Activated CD4-positive, CD25-positive, alpha-beta regulatory T cell treated with anti-CD3 and anti-CD28 coated beads, Interleukin-2, amount 50 U/mL, for 16 hours (primary cell): ENCODE measurements around the gene COL23A1.
"Not testable (repeated sequence)": the region's sequence is repeated elsewhere in the genome, so short reads cannot be mapped to it uniquely, and the experiment has no call there.

Experiments
- DNase-seq: peaks from one replicate; pipeline ENCODE4 v3.0.0-alpha.2; 2020; ENCODE audit warnings: low read depth, low spot score

Gene COL23A1

DNA sequence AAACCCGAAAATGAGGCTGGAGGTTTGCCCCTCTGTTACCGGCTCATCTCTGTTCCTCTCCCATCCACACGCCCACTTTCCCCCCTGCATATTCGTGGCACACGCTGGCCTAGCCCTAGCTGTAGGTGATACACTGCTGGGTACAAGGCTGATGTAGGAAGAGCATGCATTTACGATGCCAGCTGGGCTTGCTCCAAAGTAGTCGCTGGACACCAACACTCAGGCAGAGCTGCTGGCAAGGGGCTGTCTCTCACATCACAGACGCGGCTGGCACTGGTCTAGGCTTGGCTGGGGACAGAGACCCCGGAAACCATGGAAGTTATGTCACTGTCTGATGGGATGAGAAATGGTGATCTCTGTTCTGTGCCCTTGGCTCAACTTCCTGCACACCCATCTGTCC lies 347.8 kb downstream of the COL23A1 start:
- DNase-seq, result no peak

DNA sequence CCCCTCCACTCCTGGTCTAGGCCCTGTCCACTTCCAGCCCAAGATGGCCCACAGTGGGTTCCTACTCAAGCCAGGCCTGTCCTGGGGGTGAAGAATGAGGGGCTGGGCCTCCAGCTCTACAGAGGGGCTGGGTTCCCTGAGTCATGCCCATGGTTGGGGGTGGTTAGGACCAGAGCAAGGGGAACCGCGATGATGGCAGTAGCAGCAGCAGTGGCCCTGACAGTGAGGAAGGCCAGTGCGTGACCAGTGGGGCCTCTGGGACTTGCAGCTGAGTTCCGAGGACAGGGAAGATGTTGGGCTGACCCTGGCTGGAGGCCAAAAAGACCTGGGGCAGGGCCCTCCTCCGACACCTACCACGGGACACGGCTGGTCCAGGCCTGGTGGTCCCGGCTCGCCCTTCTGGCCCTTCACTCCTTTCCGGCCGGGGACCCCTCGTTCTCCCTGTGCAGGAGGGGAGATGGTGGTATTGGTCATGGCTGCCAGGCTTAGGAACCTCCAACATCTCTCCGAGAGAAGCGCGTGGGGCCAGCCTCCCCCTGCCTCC lies 348.4 kb downstream of the COL23A1 start:
- no peak for DNase-seq

DNA sequence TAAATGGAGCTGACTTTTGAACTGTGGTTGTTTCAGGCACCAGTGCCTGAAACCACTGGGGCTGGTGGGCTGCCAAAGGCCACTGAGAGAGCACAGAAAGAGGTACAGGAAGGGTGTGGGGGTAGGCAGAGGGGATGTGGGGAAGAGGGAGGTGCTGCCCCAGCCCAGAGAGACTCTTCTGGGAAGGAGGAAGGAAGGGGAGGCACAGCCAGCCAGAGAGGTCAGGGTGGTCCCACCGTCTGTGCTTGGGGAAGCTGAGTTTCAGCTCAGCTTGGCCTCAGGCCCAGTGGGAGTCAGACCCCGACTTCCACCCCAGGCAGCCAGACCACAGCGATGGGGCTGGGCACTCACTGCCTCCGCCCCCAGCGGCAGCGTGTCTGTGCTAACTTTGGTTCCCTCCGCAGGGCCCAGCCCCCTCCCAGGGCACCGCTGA lies 348.9 kb downstream of the COL23A1 start:
- no peak for DNase-seq

DNA sequence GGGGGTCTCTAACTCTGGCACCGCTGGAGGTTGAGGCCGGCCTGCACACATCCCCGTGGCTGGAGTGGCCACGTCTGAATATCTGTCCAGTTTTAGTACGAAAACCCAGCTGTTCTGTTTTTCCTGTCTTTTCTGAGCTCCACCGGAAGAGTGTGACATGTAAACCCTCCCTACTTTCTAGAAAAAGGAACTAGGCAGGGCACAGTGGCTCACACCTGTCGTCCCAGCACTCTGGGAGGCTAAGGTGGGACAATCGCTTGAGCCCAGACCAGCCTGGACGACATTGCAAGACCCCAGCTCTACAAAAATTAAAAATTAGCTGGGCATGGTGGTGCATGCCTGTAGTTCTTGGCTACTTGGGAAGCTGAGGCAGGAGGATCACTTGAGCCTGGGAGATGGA lies 349.4 kb downstream of the COL23A1 start:
- DNase-seq, result no peak

DNA sequence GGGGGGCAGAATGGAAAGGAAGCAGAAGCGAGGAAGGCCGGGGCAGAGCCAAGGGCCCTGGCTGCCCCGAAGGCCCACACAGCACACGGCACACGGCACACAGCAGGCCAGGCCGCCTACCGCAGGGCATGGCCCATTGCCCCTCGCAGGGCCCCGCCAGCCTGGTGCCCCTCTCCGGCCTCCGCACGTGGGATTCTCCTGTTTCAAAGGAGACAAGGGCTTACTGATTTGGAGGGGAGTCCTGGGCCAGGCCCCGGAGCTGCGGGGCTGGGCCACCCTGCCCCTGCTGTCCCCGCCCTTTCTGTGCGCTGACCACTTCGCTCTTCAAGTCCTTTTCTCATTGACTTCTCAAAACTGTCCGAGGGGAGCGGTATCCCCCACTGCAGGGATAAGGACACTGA lies 349.9 kb downstream of the COL23A1 start:
- DNase-seq, result no peak

DNA sequence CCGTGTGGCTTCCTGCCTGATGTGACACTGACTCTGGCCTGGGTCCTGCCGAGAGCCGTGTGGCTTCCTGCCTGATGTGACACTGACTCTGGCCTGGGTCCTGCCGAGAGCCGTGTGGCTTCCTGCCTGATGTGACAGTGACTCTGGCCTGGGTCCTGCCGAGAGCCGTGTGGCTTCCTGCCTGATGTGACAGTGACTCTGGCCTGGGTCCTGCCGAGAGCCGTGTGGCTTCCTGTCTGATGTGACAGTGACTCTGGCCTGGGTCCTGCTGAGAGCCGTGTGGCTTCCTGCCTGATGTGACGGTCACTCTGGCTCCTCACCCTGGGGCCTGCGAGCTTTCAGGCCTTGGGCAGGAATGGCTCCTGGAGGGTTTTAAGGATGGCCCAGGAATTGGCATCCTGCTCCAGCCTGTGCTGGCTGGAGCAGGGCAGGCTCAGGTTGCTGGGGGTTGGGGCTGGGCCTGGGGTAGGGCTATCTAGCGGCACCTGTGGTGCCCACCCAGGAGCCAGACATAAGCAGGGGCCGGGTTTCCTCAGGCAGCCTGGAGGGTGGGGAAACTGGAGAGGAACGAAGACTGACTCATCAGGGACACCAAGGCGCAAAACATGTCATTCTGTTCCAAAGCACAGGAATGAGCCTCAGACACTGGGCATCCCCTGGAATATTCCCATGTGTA lies 350.4 kb downstream of the COL23A1 start:
- DNase-seq, result not testable (repeated sequence)

DNA sequence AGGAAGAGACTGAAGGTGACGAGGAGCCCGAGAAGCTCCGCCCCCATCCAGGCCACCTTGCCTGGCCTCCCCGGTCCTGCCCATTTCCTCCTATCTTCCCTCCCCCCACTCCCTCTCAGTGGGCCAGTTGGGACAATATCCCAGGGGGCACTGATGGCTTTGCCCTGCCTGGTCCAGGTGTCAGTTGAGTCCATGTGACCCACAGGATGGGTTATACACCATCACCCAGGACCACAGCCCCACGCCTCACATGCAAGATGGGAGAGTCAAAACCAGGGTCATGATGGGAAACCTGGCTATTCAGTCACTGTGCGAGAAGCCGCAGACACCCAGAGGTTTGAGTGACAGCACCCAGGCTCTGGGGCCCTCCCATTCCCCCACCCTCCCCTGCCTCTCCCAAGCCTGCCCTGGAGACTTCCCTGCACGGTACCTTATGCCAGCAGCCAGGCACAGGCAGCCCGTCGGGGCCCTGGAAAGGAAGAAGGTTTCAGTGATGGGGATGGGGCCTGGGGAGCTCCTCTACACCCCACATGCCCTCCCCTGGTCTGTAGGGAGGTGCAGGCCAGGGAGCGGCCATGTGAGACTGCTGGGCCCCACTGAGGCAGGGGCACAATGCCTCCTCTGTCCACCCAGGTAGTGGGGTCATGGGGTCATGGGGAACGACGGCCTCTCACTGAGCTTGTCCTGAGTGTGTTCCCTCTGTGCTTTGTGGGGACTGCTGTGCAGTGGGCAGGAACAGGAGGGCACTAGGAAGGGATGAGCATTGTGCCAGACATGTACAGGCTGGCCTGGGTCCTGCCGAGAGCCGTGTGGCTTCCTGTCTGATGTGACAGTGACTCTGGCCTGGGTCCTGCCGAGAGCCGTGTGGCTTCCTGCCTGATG lies 351.2 kb downstream of the COL23A1 start:
- DNase-seq, result no peak

DNA sequence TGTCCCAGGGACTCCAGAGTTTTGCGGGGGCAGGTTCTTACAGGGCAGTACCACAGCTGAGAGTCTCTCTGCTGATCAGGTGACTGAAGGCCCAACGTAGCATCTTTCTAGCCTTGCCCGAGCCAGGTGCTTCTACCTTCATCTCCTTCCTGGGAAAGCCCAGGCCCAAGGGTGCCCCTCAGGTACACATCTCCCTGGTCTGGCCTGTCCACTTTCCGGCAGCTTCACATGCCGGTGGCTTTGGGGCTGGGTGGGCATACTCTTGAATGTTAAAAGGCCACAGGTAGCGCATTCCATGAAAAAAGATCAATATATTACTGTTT lies 351.9 kb downstream of the COL23A1 start:
- no peak for DNase-seq

DNA sequence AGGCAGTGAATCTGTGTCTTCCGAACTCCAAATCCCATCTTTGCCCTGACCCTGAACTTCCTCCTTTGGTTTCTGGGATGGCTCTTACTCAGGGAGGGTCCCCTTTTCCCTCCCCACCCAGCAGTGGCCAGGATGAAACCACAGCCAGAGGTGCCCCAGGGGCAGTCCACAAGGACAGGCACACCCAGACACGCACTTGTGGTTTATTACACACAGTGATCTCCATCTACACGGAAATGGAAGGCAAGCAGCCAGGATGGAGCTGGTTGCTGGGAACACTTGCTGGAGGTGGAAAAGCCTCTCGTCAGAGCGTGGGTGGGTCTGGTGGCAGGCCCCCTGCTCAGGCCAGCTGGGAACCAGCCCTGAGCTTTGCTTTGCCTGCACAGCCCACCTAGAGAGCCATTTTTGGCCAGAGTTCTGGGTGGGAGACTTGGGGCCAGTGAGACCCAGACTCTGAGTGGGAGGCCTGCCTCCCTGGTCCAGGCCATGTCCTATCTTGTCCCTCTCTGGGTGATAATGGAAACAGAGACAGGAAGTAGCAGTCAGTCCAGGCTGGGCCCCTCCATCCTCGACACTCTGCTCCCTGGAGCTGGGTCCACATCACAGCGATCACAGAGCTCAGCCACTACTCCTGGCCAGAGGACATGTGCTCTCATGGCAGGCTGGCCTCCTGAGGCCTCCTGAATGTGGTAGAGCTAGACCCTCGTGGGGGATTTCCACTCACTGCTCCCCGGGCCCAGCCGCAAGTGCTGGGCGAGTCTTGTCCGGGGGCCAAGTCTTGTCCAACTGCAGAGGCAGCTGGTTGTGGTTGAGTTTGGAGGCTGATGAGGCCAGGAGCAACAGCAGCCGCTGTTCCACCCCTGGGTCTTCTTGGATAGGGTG lies 352.5 kb downstream of the COL23A1 start:
- no peak for DNase-seq

DNA sequence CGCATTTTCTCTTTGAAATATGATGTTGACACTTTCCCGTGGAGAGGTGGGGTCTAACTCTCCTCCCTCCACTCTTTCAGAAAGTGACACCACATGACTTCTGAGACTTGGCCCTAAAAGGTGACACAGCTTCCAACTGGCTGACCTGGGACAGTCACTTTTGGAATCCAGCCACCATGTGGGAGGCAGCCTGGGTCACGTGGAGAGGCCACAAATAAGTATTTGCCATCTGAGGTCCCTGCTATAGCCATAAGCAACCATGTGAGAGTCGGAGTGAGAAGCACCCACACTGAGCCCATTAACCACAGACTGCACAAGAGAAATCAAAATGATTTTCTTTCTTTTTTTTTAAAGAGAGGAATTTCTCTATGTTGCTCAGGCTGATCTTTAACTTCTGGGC lies 353.5 kb downstream of the COL23A1 start:
- no peak for DNase-seq

DNA sequence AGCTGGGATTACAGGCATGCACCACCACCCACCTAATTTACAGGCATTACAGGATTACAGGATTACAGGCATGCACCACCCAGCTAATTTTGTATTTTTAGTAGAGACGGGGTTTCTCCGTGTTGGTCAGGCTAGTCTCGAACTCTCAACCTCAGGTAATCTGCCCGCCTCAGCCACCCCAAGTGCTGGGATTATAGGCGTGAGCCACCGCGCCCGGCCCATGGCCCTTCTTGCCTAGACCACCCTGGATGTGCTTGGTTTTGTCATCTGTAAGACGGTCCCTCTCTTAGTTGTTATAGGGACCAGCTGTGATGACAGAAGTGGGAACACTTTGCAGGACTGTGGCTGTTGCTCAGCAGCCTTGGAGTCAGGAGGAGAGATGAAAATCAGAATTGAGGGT lies 354.1 kb downstream of the COL23A1 start:
- no peak for DNase-seq

DNA sequence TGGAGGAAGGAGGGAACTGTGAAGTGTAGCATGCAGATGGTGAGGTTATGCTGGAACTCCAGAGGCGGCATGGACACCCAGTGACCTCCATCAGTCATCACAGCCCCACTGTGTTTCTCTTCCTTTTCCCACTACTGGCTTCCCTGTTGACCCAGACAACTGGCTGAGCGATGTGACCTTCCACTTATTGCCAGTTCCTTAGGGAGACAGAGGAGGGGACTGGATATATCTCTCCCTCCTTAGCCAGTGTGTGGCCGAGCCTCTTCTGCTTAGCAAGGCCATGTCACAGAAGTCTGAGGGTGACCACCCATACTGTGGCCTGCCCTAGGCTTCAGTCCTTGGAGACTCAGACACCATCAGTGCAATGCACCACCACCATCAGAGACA lies 354.6 kb downstream of the COL23A1 start:
- no peak for DNase-seq

DNA sequence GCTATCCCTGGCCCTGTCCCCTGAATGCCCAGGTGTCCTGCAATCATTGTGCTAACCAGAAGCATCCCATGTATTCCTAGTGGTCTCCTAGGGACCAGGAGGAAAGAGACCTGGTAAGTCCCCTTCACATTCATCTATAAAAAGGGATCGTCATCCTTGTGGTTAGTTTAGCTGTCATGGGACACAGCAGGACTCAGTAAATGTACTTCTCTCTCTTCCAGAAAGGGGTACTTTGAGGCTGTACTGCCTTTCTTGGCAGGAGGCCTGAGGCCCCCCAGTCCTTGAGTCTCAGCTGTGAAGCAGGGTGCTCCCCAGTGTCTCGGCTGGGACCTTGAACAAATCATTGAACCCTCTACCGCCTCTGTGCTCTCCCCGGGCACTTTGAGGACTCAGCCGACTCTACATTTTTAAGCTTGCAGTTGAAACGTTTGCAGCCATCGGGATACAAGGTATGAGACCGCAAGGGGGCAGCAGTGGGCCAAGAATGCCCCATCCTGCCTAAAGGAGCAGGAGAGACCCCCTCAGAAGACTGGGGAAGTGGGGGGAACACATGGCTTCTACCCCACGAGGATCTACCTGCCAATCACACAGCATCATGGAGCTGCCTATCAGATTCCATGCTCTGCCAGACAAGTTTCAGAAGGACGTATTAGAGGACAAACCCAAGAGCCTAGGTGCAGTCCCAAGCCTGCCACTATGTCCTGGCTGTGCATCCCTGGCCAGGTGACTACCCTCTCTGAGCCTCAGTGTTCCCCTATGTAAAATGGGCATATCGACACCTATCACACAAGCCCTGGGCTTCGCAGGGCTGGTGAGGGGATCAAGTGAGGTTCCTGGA lies 355.2 kb downstream of the COL23A1 start:
- peak; percentile 44 for DNase-seq

DNA sequence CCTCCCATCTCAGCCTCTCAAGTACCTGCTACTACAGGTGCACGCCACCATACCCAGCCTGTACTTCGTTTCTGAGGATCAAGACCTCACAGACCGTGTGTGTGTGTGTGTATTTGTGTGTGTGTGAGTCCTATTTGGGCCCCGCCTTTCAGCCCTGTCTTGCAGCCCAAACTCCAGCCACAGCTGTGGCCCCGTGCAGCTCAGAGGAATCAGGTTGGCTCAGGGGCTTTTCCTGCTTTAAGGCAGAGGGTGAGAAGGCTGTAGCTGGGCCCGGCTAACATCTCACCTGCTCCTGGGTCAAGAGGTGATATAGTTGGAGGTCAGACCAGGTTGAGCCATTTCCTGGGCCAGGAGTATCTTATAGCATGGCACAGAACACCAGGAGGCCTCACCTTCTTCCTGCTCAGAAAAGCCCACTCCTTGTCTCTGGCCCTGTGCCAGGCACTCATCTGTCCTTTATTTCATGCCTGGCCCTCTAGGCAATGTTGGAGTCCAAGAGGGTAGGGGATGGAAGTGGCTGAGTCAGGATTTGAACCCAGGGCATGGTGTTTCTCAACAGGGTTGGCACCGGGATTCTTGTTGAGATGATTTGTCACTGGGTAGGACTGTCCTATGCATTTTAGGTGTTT lies 356.0 kb downstream of the COL23A1 start:
- DNase-seq, result no peak

DNA sequence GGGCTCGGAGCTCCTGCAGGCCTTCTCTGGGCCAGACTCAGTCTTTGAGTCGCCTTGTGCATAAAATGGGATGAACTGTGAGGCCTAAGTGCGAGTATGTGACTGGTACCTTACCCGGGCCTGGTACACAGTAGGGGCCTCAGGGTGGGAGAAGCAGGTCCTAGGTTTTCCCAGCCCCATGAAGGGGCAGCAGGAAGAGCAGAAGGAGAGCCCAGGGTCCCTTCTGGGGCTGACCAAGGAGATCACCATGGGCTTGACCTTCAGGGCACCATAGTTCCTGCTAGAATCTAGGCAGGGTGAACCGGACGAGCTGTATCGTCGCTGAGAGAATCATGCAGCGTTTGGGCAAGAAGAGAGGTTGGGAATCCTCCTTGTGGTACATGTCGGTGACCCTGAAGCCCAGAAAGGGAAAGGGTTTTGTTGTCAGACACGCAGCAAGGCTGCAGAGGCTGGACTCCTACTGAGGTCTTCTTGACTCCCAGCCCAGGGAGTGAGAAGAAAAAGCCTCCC lies 357.2 kb downstream of the COL23A1 start:
- no peak for DNase-seq

DNA sequence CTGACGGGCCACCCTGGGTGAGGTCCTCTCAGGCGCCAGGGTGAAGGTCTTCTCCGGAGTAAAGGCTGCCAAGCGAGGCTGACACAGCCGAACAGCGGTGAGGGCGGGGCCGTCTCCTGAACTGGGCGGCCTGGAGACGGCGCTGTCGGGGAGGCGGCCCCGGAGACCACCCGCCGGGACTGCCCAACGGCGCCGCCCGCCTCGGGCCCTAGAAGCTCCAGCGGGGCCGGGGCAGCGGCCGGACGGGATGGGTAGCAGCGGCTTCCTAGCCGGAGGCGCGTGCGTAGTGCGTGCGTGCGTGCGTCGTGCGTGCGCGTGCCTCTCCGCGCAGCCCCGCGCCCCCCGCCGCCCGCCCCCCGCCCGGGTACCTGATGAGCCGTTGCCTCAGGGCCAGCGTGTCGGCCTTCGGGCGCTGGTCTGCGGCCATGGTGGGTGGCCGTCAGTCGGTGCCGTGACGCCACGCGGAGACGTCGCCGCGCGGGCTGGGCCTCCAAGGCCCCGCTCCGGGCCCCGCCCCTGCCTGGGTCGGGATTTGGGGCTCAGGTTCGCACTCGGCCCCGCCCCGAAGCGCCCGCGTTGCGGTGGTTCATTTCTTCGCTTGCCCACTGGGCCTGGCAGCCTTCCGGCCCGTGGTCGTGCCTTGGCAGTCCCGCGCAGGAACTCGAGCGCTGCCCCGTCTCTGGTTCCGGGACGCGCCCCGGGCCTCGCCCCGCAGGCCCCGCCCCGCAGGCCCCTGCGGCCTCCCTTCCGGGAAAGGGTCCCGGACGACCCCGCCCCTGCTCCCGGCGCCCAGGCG lies 357.9 kb downstream of the COL23A1 start, which contains the start of gene PHYKPL:
Gene PHYKPL, minus strand, starts transcription at position 679 of the 796 bp plus-strand sequence. Its CDS starts 252 bp downstream, at position 427.
- peak; percentile 30 for DNase-seq

DNA sequence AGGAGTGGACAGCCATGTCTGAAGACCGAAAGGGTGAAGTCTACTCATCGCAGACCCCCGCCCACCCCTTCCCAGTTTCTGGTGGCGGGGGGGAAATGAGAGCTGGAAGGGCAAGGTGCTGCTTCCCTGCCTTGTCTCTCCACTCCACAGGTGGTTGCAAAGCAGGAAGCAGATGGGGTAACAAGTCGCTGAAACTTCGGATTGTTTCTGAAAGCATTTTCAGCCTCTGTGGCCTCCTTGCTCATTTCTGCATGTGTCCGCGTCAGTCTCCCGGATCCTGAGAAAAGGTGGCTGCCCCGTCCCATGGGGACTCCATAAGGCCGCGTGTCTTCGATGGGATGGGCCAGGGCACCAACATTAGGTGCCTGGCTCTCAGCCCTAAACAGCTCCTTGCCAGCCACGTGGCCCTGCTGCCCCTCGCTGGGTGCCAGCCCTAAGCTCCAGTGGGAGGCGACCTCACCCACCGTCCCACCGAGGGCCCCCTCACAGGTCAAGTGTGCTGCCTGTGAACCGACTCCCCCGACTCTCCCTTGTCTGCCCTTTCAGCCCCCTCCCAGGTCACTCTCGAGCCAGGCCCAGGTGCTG lies 358.6 kb downstream of the COL23A1 start:
- no peak for DNase-seq

DNA sequence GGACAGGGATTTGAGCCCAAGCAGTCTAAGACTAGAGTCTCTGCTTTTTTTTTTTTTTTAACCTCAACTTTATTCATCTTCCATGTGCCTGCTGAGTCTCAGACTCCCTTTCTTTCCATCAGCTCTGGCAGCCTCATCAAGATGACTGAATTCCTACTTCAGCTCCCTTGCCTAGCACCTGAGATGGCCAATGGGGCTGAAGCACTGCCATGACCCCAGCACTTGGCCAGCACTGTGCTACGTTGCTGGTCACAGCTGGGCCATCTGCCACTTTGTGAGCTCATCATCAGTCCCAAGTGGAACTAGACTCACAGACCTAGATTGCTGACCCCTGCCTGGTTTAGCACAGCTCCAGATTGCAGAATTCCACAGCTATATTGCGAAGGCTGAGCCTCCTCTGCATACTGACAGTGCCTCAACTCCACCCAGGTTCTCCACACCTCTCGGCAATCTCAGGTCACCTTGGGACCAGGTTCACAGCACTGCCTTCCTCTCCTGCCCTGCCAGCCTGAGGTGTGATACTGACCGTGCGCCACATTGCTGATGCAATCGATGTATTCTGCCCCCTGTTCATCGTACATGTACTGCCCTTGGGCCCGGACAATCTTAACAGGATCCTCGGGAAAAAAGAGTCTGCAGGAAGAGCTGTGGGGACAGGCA lies 359.2 kb downstream of the COL23A1 start:
- no peak for DNase-seq
